ENCODE data around the gene E2F6.

DNA sequence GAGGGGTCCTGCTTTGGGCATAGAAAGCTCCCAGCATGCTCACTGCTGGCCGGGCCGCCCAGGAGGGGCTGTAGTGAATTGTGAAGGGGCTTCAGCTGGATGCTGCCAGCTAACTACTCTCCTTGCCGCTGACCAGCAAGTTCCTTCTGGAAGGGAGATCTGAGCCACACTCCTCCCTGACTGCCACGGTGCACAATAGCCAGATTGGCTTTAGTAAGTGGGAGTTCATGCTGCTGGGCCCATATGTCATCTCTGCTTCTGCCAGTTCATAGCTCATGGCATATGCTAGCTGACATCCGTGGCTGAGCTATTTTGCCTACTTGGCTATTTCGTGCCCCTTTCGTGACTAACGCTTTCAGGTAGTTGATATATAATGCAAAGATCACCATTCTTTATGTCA is 69.9 kb downstream of the E2F6 start:
- TF ChIP-seq, protein P1, sequence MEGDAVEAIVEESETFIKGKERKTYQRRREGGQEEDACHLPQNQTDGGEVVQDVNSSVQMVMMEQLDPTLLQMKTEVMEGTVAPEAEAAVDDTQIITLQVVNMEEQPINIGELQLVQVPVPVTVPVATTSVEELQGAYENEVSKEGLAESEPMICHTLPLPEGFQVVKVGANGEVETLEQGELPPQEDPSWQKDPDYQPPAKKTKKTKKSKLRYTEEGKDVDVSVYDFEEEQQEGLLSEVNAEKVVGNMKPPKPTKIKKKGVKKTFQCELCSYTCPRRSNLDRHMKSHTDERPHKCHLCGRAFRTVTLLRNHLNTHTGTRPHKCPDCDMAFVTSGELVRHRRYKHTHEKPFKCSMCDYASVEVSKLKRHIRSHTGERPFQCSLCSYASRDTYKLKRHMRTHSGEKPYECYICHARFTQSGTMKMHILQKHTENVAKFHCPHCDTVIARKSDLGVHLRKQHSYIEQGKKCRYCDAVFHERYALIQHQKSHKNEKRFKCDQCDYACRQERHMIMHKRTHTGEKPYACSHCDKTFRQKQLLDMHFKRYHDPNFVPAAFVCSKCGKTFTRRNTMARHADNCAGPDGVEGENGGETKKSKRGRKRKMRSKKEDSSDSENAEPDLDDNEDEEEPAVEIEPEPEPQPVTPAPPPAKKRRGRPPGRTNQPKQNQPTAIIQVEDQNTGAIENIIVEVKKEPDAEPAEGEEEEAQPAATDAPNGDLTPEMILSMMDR (IDR thresholded peaks at IDR 0.05) = no peak
- no peak for TF ChIP-seq POLR2A (IDR thresholded peaks at IDR 0.05)

Measured in lower leg skin (tissue), 3 donors.